ENCODE results near the gene PRSS57. TPM values are rescaled to one million over a fixed set of nuclear protein-coding genes. Genes with fewer than 3 reads are reported as not detected.

Gene PRSS57
- total RNA-seq, 1 experiment from 2014 or later: not detected

- Histone ChIP-seq H3K4me1 (ENCODE audit: low read length) (no peaks in the 10 kb centered on the region), H3K27me3 (ENCODE audit: low read length) (no peaks in the 10 kb centered on the region), H2AFZ (ENCODE audit: low read length) (no peak overlapping the region), H3K4me2 (ENCODE audit: low read depth, low read length, poor library complexity, severe bottlenecking) (no peak overlapping the region), H3K79me2 (ENCODE audit: low read length) (no peaks in the 10 kb centered on the region), H3K9ac (ENCODE audit: low read length) (no peak overlapping the region), H3K4me3 (ENCODE audit: low read length) (no peak overlapping the region), H3K9me2 (replicated peaks; ENCODE audit: insufficient read depth, low read length) (no peaks in the 10 kb centered on the region), H3K36me3 (ENCODE audit: insufficient read depth, low read length) (no peaks in the 10 kb centered on the region), H3K9me3 (ENCODE audit: low read length) (no peaks in the 10 kb centered on the region), H4K20me1 (ENCODE audit: insufficient read depth, low read depth, low read length) (no peaks in the 10 kb centered on the region), H3K27ac (ENCODE audit: low read length) (no peak overlapping the region)
- DNase-seq: no peak
Observed at GRCh38 chr19:690203-690602, 5.0 kb downstream of the PRSS57 start.

GRCh38 chr19:688992-689391 is 6.3 kb downstream of the PRSS57 start:
- DNase-seq: no peak
- Histone ChIP-seq H3K9me2 (replicated peaks; ENCODE audit: insufficient read depth, low read length) (no peaks in the 10 kb centered on the region), H3K27me3 (ENCODE audit: low read length) (no peaks in the 10 kb centered on the region), H3K36me3 (ENCODE audit: insufficient read depth, low read length) (no peaks in the 10 kb centered on the region), H2AFZ (ENCODE audit: low read length) (no peak overlapping the region), H3K4me2 (ENCODE audit: low read depth, low read length, poor library complexity, severe bottlenecking) (no peak overlapping the region), H4K20me1 (ENCODE audit: insufficient read depth, low read depth, low read length) (no peaks in the 10 kb centered on the region), H3K9me3 (ENCODE audit: low read length) (no peaks in the 10 kb centered on the region), H3K27ac (ENCODE audit: low read length) (no peak overlapping the region), H3K9ac (ENCODE audit: low read length) (no peak overlapping the region), H3K4me3 (ENCODE audit: low read length) (no peak overlapping the region), H3K79me2 (ENCODE audit: low read length) (no peaks in the 10 kb centered on the region), H3K4me1 (ENCODE audit: low read length) (no peaks in the 10 kb centered on the region)

GRCh38 chr19:688214-688613 is 7.0 kb downstream of the PRSS57 start:
- Histone ChIP-seq H3K9me3 (ENCODE audit: low read length) (no peaks in the 10 kb centered on the region), H3K9ac (ENCODE audit: low read length) (no peak overlapping the region), H2AFZ (ENCODE audit: low read length) (no peak overlapping the region), H3K9me2 (replicated peaks; ENCODE audit: insufficient read depth, low read length) (no peaks in the 10 kb centered on the region), H3K4me2 (ENCODE audit: low read depth, low read length, poor library complexity, severe bottlenecking) (no peak overlapping the region), H3K27ac (ENCODE audit: low read length) (no peak overlapping the region), H3K36me3 (ENCODE audit: insufficient read depth, low read length) (no peaks in the 10 kb centered on the region), H3K27me3 (ENCODE audit: low read length) (no peaks in the 10 kb centered on the region), H3K79me2 (ENCODE audit: low read length) (no peaks in the 10 kb centered on the region), H4K20me1 (ENCODE audit: insufficient read depth, low read depth, low read length) (no peaks in the 10 kb centered on the region), H3K4me3 (ENCODE audit: low read length) (no peak overlapping the region), H3K4me1 (ENCODE audit: low read length) (no peaks in the 10 kb centered on the region)
- DNase-seq: no peak

- no peaks in the 10 kb centered on the region for H3K9me3 ChIP-seq (ENCODE audit: low read length)
- H3K27ac ChIP-seq (ENCODE audit: low read length): no peak overlapping the region
- no peak overlapping the region for H3K4me3 ChIP-seq (ENCODE audit: low read length)
- DNase-seq: no peak
- H3K27me3 ChIP-seq (ENCODE audit: low read length): no peaks in the 10 kb centered on the region
- H3K79me2 ChIP-seq (ENCODE audit: low read length): no peaks in the 10 kb centered on the region
- H3K9me2 ChIP-seq (replicated peaks; ENCODE audit: insufficient read depth, low read length): no peaks in the 10 kb centered on the region
- H3K36me3 ChIP-seq (ENCODE audit: insufficient read depth, low read length): no peaks in the 10 kb centered on the region
- H3K9ac ChIP-seq (ENCODE audit: low read length): no peak overlapping the region
- H4K20me1 ChIP-seq (ENCODE audit: insufficient read depth, low read depth, low read length): no peaks in the 10 kb centered on the region
- H3K4me1 ChIP-seq (ENCODE audit: low read length): no peaks in the 10 kb centered on the region
- no peak overlapping the region for H3K4me2 ChIP-seq (ENCODE audit: low read depth, low read length, poor library complexity, severe bottlenecking)
- H2AFZ ChIP-seq (ENCODE audit: low read length): no peak overlapping the region
Observed at GRCh38 chr19:687569-688166, 7.6 kb downstream of the PRSS57 start.

- Histone ChIP-seq H2AFZ (ENCODE audit: low read length) (no peak overlapping the region), H3K4me1 (ENCODE audit: low read length) (no peaks in the 10 kb centered on the region), H3K27me3 (ENCODE audit: low read length) (no peaks in the 10 kb centered on the region), H3K36me3 (ENCODE audit: insufficient read depth, low read length) (no peaks in the 10 kb centered on the region), H3K79me2 (ENCODE audit: low read length) (no peaks in the 10 kb centered on the region), H3K9ac (ENCODE audit: low read length) (no peak overlapping the region), H3K9me2 (replicated peaks; ENCODE audit: insufficient read depth, low read length) (no peaks in the 10 kb centered on the region), H3K9me3 (ENCODE audit: low read length) (no peaks in the 10 kb centered on the region), H3K4me2 (ENCODE audit: low read depth, low read length, poor library complexity, severe bottlenecking) (no peak overlapping the region), H4K20me1 (ENCODE audit: insufficient read depth, low read depth, low read length) (no peaks in the 10 kb centered on the region), H3K4me3 (ENCODE audit: low read length) (no peak overlapping the region), H3K27ac (ENCODE audit: low read length) (no peak overlapping the region)
- DNase-seq: no peak
Observed at GRCh38 chr19:686589-687297, 8.5 kb downstream of the PRSS57 start.

- Histone ChIP-seq H3K27me3 (ENCODE audit: low read length) (no peaks in the 10 kb centered on the region), H3K9me3 (ENCODE audit: low read length) (no peaks in the 10 kb centered on the region), H3K27ac (ENCODE audit: low read length) (no peak overlapping the region), H3K79me2 (ENCODE audit: low read length) (no peaks in the 10 kb centered on the region), H2AFZ (ENCODE audit: low read length) (no peak overlapping the region), H3K4me3 (ENCODE audit: low read length) (no peak overlapping the region), H3K4me2 (ENCODE audit: low read depth, low read length, poor library complexity, severe bottlenecking) (no peak overlapping the region), H3K36me3 (ENCODE audit: insufficient read depth, low read length) (no peaks in the 10 kb centered on the region), H3K9me2 (replicated peaks; ENCODE audit: insufficient read depth, low read length) (no peaks in the 10 kb centered on the region), H3K4me1 (ENCODE audit: low read length) (peaks cover 2% of the 10 kb centered on the region; the same call in 1 of the 2 replicates), H4K20me1 (ENCODE audit: insufficient read depth, low read depth, low read length) (no peaks in the 10 kb centered on the region), H3K9ac (ENCODE audit: low read length) (no peak overlapping the region)
- DNase-seq: no peak
Observed at GRCh38 chr19:685454-685931, 9.8 kb downstream of the PRSS57 start.

GRCh38 chr19:682678-683320 is 12.5 kb downstream of the PRSS57 start:
- Histone ChIP-seq H3K27ac (ENCODE audit: low read length) (no peak overlapping the region), H3K36me3 (ENCODE audit: insufficient read depth, low read length) (no peaks in the 10 kb centered on the region), H3K9ac (ENCODE audit: low read length) (no peak overlapping the region), H3K4me3 (ENCODE audit: low read length) (no peak overlapping the region), H3K4me1 (ENCODE audit: low read length) (peaks cover 9% of the 10 kb centered on the region), H3K9me2 (replicated peaks; ENCODE audit: insufficient read depth, low read length) (no peaks in the 10 kb centered on the region), H3K9me3 (ENCODE audit: low read length) (no peaks in the 10 kb centered on the region), H3K79me2 (ENCODE audit: low read length) (no peaks in the 10 kb centered on the region), H2AFZ (ENCODE audit: low read length) (no peak overlapping the region), H3K27me3 (ENCODE audit: low read length) (no peaks in the 10 kb centered on the region), H4K20me1 (ENCODE audit: insufficient read depth, low read depth, low read length) (peaks cover 10% of the 10 kb centered on the region; the same call in 1 of the 2 replicates), H3K4me2 (ENCODE audit: low read depth, low read length, poor library complexity, severe bottlenecking) (no peak overlapping the region)
- DNase-seq: no peak
